Measurements from ENCODE around the gene HS2ST1. TPM values are rescaled to one million over a fixed set of nuclear protein-coding genes. Genes with fewer than 3 reads are reported as not detected.

The HS2ST1 gene
- total RNA-seq, 1 donor from 2014 or later, result 12.0 TPM

DNA sequence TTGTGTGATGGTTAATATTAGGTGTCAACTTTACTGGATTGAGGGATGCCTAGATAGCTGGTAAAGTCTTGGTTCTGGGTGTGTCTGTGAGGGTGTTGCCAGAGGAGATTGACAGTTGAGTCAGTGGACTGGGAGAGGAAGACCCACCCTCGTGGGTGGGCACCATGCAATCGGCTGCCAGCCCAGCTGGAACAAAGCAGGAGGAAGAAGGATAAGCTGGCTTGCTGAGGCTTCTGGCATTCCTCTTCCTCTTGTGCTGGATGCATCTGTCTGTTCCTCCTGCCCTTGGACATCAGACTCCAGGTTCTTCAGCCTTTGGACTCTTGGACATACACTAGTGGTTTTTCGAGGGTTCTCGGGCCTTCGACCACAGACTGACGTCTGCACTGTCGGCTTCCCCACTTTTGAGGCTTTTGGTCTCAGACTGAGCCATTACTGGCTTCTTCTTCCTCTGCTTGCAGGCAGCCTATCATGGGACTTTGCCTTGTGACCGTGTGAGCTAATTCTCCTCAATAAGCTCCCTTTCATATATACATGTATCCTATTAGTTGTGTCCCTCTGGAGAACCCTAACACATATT is 230.0 kb downstream of the HS2ST1 start:
- DNase-seq (no peak), ATAC-seq (no peak)
- intact Hi-C loops (cut with micrococcal nuclease), result no loop called here

DNA sequence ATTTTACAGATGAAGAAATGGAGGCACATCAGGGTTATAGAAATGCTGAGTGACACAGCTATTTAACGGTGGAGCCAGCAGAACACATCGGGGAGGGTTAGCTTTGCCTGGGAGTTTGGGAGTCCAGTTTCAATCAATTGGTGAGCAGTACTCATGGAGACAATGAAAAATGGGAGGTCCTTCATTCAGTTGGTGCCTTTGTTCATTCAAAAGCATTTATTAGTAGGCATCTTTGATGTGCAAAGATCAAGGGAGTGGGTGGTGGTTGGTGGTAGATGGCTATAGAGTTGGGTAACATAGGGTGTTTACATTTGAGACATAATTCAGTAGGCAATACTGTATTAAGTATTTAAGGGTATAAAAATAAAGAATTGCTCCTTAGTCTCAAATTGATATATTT is 230.5 kb downstream of the HS2ST1 start:
- no peak for DNase-seq
- ATAC-seq, result no peak
- intact Hi-C loops (cut with micrococcal nuclease), result no loop called here

- intact Hi-C loops (cut with micrococcal nuclease), result no loop called here
- ATAC-seq (no peak), DNase-seq (no peak)
Measured at GRCh38 chr1:87146538-87146937, 232.1 kb downstream of the HS2ST1 start.

- intact Hi-C loops (cut with micrococcal nuclease), result no loop called here
- ATAC-seq, result no peak
- DNase-seq, result no peak
Measured at GRCh38 chr1:87146986-87147385, 232.6 kb downstream of the HS2ST1 start.

GRCh38 chr1:87147851-87148250 is 233.4 kb downstream of the HS2ST1 start:
- ATAC-seq, result no peak
- no peak for DNase-seq
- intact Hi-C loops (cut with micrococcal nuclease), result no loop called here

DNA sequence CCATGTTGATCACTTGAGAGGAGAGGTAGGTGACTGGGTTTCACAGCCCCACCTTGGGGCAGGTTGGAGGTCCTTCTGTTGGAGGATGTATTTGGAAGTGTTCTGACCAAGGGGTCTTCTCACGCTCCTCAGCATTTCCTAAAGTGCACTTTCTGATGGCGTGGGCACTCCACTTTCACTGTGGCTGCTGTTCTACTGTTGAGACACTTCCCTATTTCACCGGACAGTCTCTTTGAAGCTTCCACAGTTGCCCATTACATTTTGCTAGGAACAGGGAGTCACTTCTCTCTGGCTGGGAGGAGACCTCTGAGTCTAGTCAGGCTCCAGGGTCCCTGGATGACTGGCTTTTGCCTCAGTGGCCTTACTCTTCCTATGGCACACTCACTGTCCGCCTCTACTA is 234.2 kb downstream of the HS2ST1 start:
- intact Hi-C loops (cut with micrococcal nuclease), result no loop called here
- ATAC-seq (no peak), DNase-seq (no peak)

DNA sequence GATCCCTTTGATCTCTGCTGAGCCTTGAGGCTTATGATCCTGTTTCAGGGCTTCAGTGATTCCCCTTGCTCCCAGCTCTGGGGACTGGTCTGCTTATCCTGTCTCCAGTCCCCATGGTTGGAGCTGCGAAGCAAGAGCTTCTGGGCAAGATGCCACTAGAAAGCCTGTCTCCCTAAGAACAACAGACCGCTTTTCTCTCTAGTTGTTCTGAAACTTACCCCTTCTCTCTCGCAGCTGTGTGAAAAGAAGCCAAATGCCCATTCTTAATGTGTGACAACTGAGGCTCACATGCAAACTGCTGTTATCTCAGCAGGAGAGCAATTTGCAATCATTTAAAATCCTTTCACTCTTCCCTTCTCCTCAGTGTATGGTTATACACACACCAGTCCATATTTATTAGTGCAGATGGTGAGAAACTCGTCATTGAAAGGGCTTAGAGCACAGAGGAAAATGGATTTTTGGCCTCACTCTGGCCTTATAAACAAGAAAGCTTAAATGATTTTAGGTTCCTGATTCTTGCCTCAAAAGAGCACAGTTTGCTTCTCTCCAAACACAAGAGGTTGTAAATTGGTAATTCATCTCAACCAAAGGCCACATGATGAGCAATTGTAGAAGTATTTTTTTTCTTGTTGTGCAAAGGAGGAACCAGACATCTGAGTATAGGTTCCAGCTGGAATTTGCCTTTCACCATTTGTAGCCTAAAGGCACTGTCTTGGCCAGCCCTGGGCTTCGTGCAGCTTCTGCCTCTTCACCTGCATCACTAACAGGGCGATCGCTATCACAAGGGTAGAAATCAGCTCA is 235.0 kb downstream of the HS2ST1 start:
- intact Hi-C loops (cut with micrococcal nuclease), result no loop called here
- ATAC-seq (peak; percentile 18), DNase-seq (no peak)

- ATAC-seq (no peak), DNase-seq (no peak)
- intact Hi-C loops (cut with micrococcal nuclease), result no loop called here
Measured at GRCh38 chr1:87150143-87150542, 235.7 kb downstream of the HS2ST1 start.

DNA sequence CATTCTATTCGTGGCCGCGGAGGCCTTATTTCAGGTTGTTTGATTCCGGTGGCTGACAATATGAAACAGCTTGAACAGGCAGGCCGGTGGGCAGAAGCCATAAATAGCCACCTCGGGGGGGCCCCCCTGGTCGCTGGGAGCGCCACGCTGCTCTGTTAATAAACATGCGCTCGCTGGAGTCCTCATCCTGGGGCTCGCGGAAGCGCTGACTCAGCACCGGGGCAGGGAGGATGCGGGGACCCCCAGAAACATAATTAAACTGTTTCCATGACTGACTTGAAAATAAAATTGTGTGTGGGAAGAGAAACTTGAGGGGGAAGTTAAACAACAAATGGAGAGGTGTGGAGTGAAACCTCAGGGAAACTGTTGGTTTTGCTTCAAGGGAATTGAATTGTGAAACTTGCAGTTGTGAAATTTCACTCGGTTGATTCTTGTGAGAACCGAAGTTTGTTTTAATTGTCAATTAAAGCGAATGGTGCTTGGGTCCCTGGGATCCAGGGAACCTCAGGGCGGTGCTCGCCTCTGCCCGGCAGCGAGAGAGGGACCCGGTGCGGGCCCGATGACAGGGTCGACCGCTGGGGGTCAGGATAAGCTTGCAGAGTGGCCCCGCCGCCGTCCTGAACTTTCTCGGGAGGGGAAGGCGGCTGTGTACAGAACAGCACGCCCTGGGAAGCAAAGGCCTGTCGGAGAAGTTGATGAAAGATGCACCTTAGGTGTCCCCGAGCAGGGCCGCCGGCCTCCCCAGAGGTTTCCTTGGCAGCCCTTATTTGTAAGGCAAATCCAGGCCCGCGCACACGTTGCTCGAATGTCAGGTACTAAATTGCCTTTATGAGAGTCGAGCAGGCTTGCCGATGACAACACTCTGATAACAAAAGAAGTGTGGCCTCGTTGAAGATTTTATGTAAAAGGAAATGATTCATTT is 237.3 kb downstream of the HS2ST1 start:
- intact Hi-C loops (cut with micrococcal nuclease), result no loop called here
- ATAC-seq, result peak; percentile 96
- peak; percentile 87 for DNase-seq

DNA sequence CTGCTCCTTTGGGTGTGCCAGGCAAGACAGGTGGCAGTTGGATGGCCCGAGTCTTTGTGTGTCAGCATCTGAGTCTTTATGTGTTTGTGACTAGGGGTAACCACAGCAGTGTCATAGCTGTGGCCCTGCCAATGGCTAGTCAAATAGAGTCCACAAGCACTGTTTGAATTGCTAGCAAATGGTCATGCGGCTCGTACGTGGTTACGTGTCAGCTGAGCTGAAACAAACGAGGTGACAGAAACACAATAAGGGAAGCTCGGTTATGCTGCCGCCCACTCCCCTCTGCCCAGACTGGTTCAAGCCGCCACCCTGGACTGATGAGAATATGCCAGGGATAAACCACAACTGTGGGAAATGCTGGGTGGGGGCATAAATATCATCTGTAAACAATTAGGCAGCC is 239.9 kb downstream of the HS2ST1 start:
- intact Hi-C loops (cut with micrococcal nuclease), result no loop called here
- DNase-seq (no peak), ATAC-seq (no peak)

DNA sequence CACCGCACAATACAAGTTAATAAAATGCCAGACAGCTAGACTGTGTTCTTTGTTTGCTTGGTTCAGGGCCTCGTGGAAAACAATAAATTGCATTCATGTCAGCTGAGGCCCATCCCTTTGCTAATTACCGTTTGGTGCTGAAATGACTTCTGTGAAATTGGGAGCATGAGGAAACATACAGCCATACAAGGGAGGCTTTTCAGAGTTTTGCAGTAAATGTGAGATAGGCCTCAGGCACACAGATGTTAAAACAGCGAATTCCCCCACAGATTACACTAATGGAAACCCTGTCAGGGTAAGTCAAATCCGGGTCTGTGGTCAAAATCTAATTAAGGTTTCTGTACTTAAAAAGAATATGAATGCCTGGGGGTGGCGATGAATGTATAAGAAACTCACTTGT is 240.7 kb downstream of the HS2ST1 start:
- intact Hi-C loops (cut with micrococcal nuclease), result no loop called here
- no peak for ATAC-seq
- no peak for DNase-seq

DNA sequence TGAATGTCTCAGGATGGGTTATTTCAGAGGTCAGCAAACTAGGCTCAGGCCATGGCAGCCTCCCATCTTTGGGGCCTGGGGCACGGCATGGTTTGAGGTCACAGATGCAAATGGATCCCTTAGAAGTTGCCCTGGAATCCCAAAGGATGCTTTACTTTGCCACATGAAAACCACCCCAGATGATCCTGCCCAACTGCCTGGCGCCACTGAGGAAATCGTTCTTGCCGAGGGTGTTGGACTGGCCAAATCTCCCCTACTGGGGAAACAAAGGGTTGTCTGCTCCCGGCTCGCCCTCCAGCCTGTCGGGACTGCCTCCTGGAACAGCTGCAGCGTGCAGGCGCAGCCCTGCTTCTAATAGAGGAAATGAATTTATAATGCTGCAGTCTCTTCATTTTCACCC is 241.2 kb downstream of the HS2ST1 start:
- peak; percentile 31 for DNase-seq
- ATAC-seq, result no peak
- intact Hi-C loops (cut with micrococcal nuclease), result no loop called here

GRCh38 chr1:87156124-87156523 is 241.7 kb downstream of the HS2ST1 start:
- ATAC-seq (no peak), DNase-seq (no peak)
- intact Hi-C loops (cut with micrococcal nuclease), result no loop called here

DNA sequence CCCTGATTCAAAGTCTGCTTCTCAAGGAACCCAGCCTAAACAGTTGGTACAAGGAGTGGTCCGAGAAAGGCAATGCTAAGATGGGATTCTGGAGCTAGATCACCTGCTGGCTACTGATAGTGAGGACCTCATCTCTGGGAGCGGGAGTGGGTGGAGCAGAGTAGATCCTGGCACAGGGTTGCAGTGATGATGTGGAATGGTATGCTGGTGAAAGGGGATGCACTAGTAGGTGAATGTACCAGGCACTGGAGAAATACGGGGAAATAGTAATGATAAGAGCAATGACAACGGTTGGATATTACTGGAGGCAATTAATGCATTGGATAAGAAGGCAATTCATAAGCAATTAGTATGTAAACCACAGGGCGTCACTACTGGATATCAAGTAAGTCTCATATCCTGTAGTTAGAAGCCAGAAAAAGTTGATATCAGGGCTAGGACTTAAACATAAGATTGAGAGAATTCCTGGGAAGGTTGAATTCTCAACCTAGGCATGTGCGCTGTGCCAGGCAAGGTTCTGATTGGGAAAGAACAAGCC is 245.0 kb downstream of the HS2ST1 start:
- ATAC-seq, result no peak
- DNase-seq, result no peak
- intact Hi-C loops (cut with micrococcal nuclease), result no loop called here

Other genes with a start within 250 kb of the HS2ST1 start
- gene SH3GLB1, start 210.1 kb upstream of the HS2ST1 start, total RNA-seq, result 122 TPM
- 71.7 TPM for gene SELENOF, start 509 bp upstream of the HS2ST1 start, total RNA-seq

Data from left ventricle myocardium superior (tissue), 1 donor.